MM.1S (cell line): ENCODE measurements around the gene COX6A1.

Experiments
- CTCF ChIP-seq: fragments of 300-600 bp; sonication (generic); IDR thresholded peaks from 2 replicates; pipeline ENCODE4 v1.5.1; 2016; ENCODE audit warnings: antibody characterized with exemption, low read length, mixed read lengths
- EZH2 ChIP-seq: fragments of 300-600 bp; sonication (generic); optimal IDR thresholded peaks from 2 replicates; pipeline ENCODE3; 2017; ENCODE audit warnings: low read depth, mild to moderate bottlenecking, antibody characterized with exemption, low read length, mixed read lengths
- EZH2phosphoT487 ChIP-seq: fragments of 300-600 bp; sonication (generic); IDR thresholded peaks from 2 replicates; pipeline ENCODE4 v1.6.1; 2018; ENCODE audit warnings: antibody characterized with exemption, low read length

GRCh38 chr12:120475643-120476042, 37.7 kb downstream of the COX6A1 start:
- TF ChIP-seq CTCF: no peak
- TF ChIP-seq EZH2phosphoT487: no peak
- no peak for TF ChIP-seq EZH2
